HTR-8/SVneo (cell line): ENCODE results near the gene DGKB.

Source experiments
- DNase-seq: peaks from one replicate; pipeline ENCODE4 v3.0.0; 2011; ENCODE audit warnings: low spot score, mixed read lengths; ENCODE audit not compliant: insufficient read length
- FAIRE-seq: peaks from 2 replicates; lab custom pipeline; 2011; peaks lifted over from hg19 to GRCh38; lab: Jason Lieb, UNC

Gene DGKB

DNA sequence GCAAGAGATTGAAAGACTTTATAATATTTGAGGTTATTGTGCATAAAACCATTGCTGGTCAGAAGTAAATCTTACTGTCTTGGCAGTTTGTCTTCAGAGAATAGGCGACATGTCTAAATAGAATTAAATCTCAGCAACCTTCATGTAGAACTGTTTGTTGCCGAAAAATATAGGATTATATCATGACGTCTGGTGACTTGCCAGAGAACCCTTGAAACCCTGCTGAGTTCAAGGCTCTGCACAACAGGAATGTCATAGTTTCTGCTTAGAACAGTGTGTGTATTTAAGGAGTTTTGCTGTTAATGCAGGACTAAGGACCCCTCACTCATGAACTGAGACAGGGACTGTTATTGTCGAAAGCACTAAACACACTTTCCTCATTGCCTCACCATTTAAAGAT lies 706.7 kb downstream of the DGKB start:
- FAIRE-seq, result no peak
- DNase-seq, result no peak

DNA sequence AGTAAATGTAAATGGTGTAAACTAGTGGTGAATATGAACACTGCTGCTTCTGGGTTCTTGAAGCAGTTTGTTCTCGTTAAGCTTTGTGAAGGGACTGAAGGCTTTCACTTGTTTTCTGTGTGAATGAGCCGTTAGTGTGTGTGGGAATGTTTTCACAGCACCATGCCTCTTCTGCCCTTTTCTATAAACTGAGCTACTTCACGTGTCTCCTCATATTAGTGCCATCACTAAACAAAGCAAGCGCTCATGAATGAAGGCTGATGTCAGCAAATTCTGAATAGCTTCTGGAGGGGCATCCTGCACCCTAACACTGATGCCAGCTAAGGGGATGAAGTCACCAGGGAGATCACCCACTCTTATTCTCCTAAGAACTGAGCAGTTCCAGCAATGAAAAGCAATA lies 707.5 kb downstream of the DGKB start:
- DNase-seq (no peak), FAIRE-seq (no peak)

DNA sequence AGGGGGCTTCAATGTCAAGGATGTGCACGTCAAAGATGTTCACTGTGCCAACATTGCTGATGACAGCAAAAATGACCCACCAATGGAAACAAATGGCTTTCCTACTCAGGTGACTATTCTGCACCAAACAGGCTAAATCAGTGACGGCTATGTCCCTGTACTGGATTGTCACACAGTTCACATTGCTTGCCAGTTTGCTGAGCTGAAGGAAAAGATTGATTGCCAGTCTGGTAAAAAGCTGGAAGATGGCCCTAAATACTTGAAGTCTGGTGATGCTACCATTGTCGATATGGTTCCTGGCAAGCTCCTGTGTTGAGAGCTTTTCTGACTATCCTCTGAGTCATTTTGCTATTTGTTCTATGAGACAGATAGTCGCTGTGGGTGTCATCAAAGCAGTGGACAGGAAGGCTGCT lies 710.9 kb downstream of the DGKB start:
- DNase-seq (no peak), FAIRE-seq (no peak)

- FAIRE-seq, result no peak
- no peak for DNase-seq
Measured at GRCh38 chr7:14184292-14184864, 718.2 kb downstream of the DGKB start.

- DNase-seq (no peak), FAIRE-seq (no peak)
Measured at GRCh38 chr7:14179781-14180180, 722.8 kb downstream of the DGKB start.

- FAIRE-seq (no peak), DNase-seq (no peak)
Measured at GRCh38 chr7:14177876-14178275, 724.7 kb downstream of the DGKB start.

- FAIRE-seq (no peak), DNase-seq (no peak)
Measured at GRCh38 chr7:14170872-14171271, 731.7 kb downstream of the DGKB start.

DNA sequence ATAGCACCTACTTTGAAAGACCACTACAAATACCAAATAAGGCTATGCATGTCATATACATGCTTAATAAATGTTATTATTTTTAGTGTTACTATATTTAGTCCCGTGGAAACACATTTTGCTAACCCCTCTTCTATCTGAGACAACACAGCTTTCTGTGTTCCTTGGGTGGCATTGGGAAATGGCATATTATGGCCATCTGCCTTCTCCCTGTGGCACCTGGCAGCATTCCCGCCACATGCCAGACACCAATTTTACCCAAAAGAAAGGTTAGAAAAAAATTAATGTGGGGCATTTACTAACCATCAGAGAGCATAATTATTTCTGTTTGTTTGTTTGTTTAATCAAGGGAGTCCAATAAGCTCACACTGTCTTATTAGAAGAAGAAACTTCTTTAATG lies 744.4 kb downstream of the DGKB start:
- DNase-seq (no peak), FAIRE-seq (no peak)

- no peak for FAIRE-seq
Measured at GRCh38 chr7:14156436-14156835, 746.1 kb downstream of the DGKB start.

GRCh38 chr7:14148974-14149373 lies 753.6 kb downstream of the DGKB start:
- no peak for DNase-seq
- no peak for FAIRE-seq

More at GRCh38 chr7:14156436-14156835, 746.1 kb downstream of the DGKB start:
- no peak for DNase-seq

- DNase-seq, result no peak
- no peak for FAIRE-seq
Measured at GRCh38 chr7:14147532-14147931, 755.0 kb downstream of the DGKB start.

- FAIRE-seq (no peak), DNase-seq (no peak)
Measured at GRCh38 chr7:14144538-14144937, 758.0 kb downstream of the DGKB start.

DNA sequence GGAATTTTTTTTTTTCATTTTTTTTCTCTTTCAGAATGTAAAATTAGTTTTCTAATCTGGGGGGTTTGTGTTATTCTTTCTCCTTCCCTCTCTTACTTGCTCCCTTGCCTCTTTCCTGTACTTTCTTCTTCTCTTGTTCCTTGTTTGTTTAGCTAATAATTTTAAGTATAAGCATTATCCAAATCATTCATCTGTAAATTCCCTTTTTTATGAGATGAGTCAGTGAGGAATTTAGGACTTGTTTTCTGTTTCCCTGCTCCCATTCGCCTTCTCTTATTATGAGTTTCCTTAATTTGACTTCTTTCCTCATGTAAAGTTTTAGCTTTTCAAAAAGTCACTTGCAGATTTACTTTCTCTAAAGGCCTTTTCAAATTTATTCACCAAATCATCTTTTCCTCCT lies 758.4 kb downstream of the DGKB start:
- DNase-seq (no peak), FAIRE-seq (no peak)

GRCh38 chr7:14137676-14138075 lies 764.9 kb downstream of the DGKB start:
- no peak for FAIRE-seq
- DNase-seq, result no peak

GRCh38 chr7:14133752-14134151 lies 768.8 kb downstream of the DGKB start:
- no peak for FAIRE-seq
- DNase-seq, result no peak

GRCh38 chr7:14125998-14126397 lies 776.6 kb downstream of the DGKB start:
- DNase-seq (no peak), FAIRE-seq (no peak)

- FAIRE-seq, result no peak
- no peak for DNase-seq
Measured at GRCh38 chr7:14124716-14125115, 777.8 kb downstream of the DGKB start.

DNA sequence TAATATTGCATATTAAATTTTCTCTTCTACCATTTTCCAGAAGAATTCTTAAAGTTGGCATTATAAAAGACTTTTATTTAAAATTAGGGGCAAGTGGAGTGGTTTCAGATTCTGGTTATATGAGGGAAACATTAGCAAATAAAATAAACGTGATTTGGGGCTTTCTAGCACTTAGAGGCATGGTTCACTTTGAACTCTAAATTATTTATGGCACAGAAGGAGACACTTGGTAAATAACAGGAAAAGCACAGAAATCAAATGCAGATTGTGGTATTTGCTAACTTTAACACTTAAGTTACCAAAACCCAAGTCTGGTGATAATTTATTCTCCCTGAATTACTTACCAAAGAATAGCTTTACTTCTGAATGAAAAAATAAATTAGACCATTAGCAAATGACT lies 778.6 kb downstream of the DGKB start:
- DNase-seq (no peak), FAIRE-seq (no peak)

GRCh38 chr7:14115701-14116100 lies 786.9 kb downstream of the DGKB start:
- FAIRE-seq (no peak), DNase-seq (no peak)

- DNase-seq (no peak), FAIRE-seq (no peak)
Measured at GRCh38 chr7:14104861-14105260, 797.7 kb downstream of the DGKB start.

GRCh38 chr7:14096159-14096558 lies 806.4 kb downstream of the DGKB start:
- FAIRE-seq (no peak), DNase-seq (no peak)

- no peak for DNase-seq
- FAIRE-seq, result no peak
Measured at GRCh38 chr7:14095233-14095950, 807.2 kb downstream of the DGKB start.
